ENCODE measurements around the gene MED16. TPM values are rescaled to one million over a fixed set of nuclear protein-coding genes. Genes with fewer than 3 reads are reported as not detected.

The MED16 gene
- total and polyA plus RNA-seq, 2 of the 4 experiments (the other 2 are of a cell fraction) = 8.1 to 40.2 TPM

DNA sequence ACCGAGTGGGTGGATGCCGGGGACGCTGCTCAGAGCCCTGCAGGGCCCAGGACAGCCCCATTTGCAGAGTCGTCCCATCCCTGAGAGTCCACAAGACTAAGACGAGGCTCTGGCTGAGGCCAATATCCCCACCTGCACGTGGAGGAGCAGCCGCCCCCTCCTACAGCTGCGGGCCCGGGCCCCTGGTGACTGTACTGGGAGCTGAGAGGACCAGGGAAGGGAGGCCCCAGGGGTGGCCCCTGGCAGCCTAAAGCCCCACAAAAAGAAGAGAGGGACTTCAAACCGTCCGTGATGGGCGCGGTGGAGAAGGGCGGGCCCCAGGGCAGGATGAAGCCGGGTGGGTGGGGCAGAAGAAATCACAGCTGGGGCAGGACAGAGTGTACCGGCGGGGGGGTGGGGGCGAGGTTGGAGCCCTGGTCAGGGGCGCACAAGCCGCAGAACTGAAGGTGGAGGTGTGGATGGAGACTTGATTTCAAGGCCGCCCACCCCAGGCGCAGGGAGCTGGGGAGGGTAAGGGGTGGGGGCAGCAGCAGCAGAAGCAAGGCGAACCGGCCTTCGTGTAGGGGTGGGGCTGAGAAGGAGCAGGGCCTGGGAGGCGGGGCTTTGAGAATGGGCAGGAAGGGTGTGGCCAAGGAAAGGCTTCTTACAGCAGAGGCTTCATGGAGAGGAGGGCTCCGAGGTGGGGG lies 20.6 kb downstream of the MED16 start:
- DNase-seq (peak; percentile 38), ATAC-seq (ENCODE audit: low read depth) (peak; percentile 47)
- intact Hi-C loops (cut with micrococcal nuclease) (no loop called here), in situ Hi-C loops (cut with MboI; ENCODE audit: low sequenced_read_pairs) (no loop called here), dilution Hi-C loops (cut with HindIII; ENCODE audit: low sequenced_read_pairs, unreplicated experiment) (no loop called here)
- H3K4ac ChIP-seq (ENCODE audit: low read depth, low read length) = peak overlapping the region; percentile 27; the same call in 1 of the 2 replicates
- H3K36me3 ChIP-seq (ENCODE audit: control insufficient read depth, insufficient read depth, low read length) = peaks cover 44% of the 10 kb centered on the region
- H2BK5ac ChIP-seq (ENCODE audit: low read depth, low read length, poor library complexity, severe bottlenecking) = no peak overlapping the region
- H3K79me1 ChIP-seq (ENCODE audit: low read depth in 1 of 2, low read length in 2 of 2) = peaks cover 5 to 21% of the 10 kb centered on the region in 2 experiments; a peak in 2 of 4 replicates
- ChIA-PET POLR2A (ENCODE audit: unreplicated experiment) (no interaction called here), CTCF (no interaction called here)
- 80% methylated on average over 4 of the region's 27 CpGs; no CpG with 5 or more reads in 1 of the 2 experiments for WGBS, 2 experiments (ENCODE audit: extremely low coverage in 2 of 2, insufficient read length in 1 of 2)
- no peak overlapping the region for H2AK5ac ChIP-seq (ENCODE audit: low read depth, low read length)
- no peak overlapping the region for H3K14ac ChIP-seq (replicated peaks; ENCODE audit: low read depth, low read length)
- H3K9ac ChIP-seq (ENCODE audit: low read depth, low read length) = no peak overlapping the region
- H4K8ac ChIP-seq (ENCODE audit: low read depth in 2 of 2, low read length in 2 of 2) = no peak overlapping the region
- peaks cover 22% of the 10 kb centered on the region for H3K4me1 ChIP-seq (ENCODE audit: control insufficient read depth, insufficient read depth, low read length)
- H2AK9ac ChIP-seq (replicated peaks; ENCODE audit: low read depth, low read length, poor library complexity) = peak overlapping the region; percentile 42
- no peak overlapping the region for H2BK20ac ChIP-seq (ENCODE audit: low read depth, low read length)
- no peak overlapping the region for H3K4me2 ChIP-seq (ENCODE audit: low read depth, low read length)
- peak overlapping the region; percentile 43 for H2AFZ ChIP-seq (replicated peaks; ENCODE audit: low read length, poor library complexity)
- no peaks in the 10 kb centered on the region for H3K27me3 ChIP-seq (ENCODE audit: control insufficient read depth, insufficient read depth, low read length)
- H2BK15ac ChIP-seq (ENCODE audit: low read depth, low read length) = no peak overlapping the region
- H3K9me1 ChIP-seq (ENCODE audit: insufficient read depth, low read length) = no peaks in the 10 kb centered on the region; the same call in 1 of the 2 replicates
- H3K4me3 ChIP-seq (ENCODE audit: insufficient read depth, low read depth, low read length) = no peak overlapping the region
- BruUV-seq (replicated peaks) = no TSS peak
- no peak overlapping the region for H3K23ac ChIP-seq (ENCODE audit: low read depth, low read length)
- no peak overlapping the region for H2BK120ac ChIP-seq (ENCODE audit: low read depth, low read length)
- H3K56ac ChIP-seq (ENCODE audit: extremely low read depth, insufficient read depth, low read length) = no peak overlapping the region
- peaks cover 20% of the 10 kb centered on the region for H4K20me1 ChIP-seq (ENCODE audit: insufficient read depth, low read length)
- H3K9me3 ChIP-seq (ENCODE audit: control insufficient read depth, insufficient read depth, low read length) = no peaks in the 10 kb centered on the region
- no peak overlapping the region for H3K18ac ChIP-seq (ENCODE audit: low read depth, low read length)
- H4K5ac ChIP-seq (ENCODE audit: low read depth, low read length) = no peak overlapping the region
- H3K27ac ChIP-seq (ENCODE audit: insufficient read depth, low read length) = no peak overlapping the region
- no peak overlapping the region for H4K91ac ChIP-seq (ENCODE audit: insufficient read depth, low read depth, low read length)
- no peak for TF ChIP-seq CHD1 (IDR thresholded peaks at IDR 0.05; ENCODE audit: low read depth, low read length)
- TF ChIP-seq, protein P1, sequence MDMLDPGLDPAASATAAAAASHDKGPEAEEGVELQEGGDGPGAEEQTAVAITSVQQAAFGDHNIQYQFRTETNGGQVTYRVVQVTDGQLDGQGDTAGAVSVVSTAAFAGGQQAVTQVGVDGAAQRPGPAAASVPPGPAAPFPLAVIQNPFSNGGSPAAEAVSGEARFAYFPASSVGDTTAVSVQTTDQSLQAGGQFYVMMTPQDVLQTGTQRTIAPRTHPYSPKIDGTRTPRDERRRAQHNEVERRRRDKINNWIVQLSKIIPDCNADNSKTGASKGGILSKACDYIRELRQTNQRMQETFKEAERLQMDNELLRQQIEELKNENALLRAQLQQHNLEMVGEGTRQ (IDR thresholded peaks at IDR 0.05; ENCODE audit: low read depth, low read length) = no peak
- no peak for TF ChIP-seq BHLHE40 (IDR thresholded peaks at IDR 0.05; ENCODE audit: low read depth, low read length)
- no peak for TF ChIP-seq SMC3 (IDR thresholded peaks at IDR 0.05; ENCODE audit: low read depth, low read length)
- TF ChIP-seq FOS (IDR thresholded peaks at IDR 0.05; ENCODE audit: low read depth, low read length) = no peak
- TF ChIP-seq CTCF (conservative IDR thresholded peaks at IDR 0.05; ENCODE audit: low read depth, low read length) = no peak
- TF ChIP-seq MXI1 (IDR thresholded peaks at IDR 0.05; ENCODE audit: borderline replicate concordance, low read depth, low read length) = no peak
- TF ChIP-seq CEBPB (IDR thresholded peaks at IDR 0.05; ENCODE audit: low read depth, low read length) = no peak
- no peak for TF ChIP-seq RCOR1 (IDR thresholded peaks at IDR 0.05; ENCODE audit: insufficient replicate concordance, low read length)
- TF ChIP-seq, protein P2, sequence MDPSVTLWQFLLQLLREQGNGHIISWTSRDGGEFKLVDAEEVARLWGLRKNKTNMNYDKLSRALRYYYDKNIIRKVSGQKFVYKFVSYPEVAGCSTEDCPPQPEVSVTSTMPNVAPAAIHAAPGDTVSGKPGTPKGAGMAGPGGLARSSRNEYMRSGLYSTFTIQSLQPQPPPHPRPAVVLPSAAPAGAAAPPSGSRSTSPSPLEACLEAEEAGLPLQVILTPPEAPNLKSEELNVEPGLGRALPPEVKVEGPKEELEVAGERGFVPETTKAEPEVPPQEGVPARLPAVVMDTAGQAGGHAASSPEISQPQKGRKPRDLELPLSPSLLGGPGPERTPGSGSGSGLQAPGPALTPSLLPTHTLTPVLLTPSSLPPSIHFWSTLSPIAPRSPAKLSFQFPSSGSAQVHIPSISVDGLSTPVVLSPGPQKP (IDR thresholded peaks at IDR 0.05; ENCODE audit: borderline replicate concordance, low read depth, low read length) = no peak
- no peak for TF ChIP-seq MAZ (IDR thresholded peaks at IDR 0.05; ENCODE audit: borderline replicate concordance, low read depth, low read length)
- no peak for TF ChIP-seq NFE2L2 (IDR thresholded peaks at IDR 0.05; ENCODE audit: low read depth, low read length)
- TF ChIP-seq RFX5 (IDR thresholded peaks at IDR 0.05; ENCODE audit: low read depth, low read length) = no peak
- TF ChIP-seq MAFK (IDR thresholded peaks at IDR 0.05; ENCODE audit: low read depth, low read length) = no peak
- TF ChIP-seq POLR2A (IDR thresholded peaks at IDR 0.05; ENCODE audit: low read depth, low read length) = no peak
- no peak for TF ChIP-seq RAD21 (IDR thresholded peaks at IDR 0.05; ENCODE audit: low read length)

All from IMR-90 (cell line).